HG02885 (cell line): ENCODE results near the gene FAT1.

Source experiments
- ATAC-seq: cut with Tn5 transposase; IDR thresholded peaks from one replicate; pipeline ENCODE4 v1.9.1; 2021; ENCODE audit warnings: mild to moderate bottlenecking; ENCODE audit not compliant: unreplicated experiment, poor library complexity

FAT1 gene

GRCh38 chr4:186591651-186592050, 132.0 kb downstream of the FAT1 start:
- no peak for ATAC-seq

DNA sequence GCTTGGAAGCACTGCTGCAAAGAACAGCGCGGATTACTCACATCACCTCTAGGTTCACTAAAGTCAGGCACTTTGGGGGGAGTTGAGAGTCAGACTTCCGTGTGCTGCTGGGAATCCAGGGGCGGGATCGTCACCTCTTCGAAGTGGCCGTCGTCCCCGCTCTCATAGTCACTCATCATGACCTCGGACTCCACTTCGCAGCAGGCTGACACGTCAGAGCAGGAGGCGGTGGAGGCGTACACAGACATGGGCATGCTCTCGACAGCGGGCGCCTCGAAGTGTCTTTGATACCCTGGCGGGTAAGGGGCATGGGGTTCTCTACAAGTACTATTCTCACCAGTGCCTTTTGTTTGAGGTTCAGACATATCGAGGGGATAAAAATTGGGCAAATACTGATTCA, 135.2 kb downstream of the FAT1 start:
- no peak for ATAC-seq

DNA sequence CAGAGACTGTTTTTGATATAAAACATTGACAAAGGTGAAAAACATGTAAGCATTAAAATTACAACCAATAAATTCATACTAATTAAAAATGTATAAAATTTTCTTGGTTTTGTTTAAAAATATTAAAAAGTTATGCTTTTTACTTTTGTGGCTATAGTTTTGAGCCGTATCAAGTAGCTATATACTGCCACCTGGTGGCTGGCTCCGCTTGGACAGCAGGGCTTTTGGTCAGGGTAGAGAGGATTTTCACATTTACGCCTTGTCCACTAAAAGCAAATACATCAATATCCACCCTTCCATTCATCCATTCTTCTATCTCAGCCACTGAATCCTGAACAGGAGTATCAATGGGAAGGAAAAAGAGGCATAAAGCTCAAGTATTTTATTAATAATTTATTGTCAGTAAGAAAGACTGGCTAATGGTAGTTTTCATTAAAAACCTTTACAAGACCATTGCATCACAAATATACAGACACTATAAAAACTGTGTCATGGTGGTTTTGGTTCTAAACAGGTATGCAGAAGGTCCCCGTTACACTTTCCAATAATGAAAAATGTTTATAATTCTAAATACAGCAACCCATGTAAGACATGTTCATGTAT, 136.1 kb downstream of the FAT1 start:
- ATAC-seq: peak; percentile 81

DNA sequence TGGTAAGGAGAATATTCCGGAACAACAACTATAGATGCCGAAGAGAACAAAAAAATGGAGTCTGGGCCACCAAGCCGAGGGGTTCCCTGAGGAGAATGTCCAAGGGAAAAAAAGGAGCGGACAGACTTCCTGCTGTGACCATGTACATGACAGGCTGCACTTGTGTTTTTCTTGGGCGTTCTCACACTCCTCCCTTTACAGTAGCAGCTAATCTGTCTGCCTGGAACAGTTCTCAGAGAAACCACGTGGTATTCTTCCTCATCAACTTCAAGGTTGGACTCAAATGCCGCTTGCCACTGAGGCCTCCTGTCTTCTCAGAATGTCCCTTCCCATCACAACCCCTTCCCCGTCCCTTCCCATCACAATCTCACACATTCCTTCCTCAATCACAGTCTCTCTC, 137.5 kb downstream of the FAT1 start:
- no peak for ATAC-seq

DNA sequence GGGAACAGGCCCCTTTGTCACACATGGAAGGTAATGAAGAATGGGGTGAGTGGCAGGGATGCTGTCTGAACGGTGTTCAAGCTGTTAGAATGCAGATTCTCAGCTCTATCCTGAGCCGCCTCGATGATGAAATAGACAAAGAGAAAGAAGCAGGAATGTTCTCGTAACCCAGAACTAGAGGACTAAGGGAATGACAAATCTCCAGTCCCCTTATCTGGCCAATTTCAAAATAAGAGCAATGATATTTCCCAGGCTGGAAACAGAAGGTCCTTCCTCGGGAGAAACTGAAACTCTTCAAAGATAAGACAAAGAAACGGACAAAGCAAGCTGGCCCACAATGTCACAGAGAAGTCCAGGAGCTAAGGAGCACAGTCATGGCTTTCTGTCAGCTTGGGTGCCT, 138.7 kb downstream of the FAT1 start:
- no peak for ATAC-seq

GRCh38 chr4:186581421-186581820, 142.2 kb downstream of the FAT1 start:
- ATAC-seq: no peak

DNA sequence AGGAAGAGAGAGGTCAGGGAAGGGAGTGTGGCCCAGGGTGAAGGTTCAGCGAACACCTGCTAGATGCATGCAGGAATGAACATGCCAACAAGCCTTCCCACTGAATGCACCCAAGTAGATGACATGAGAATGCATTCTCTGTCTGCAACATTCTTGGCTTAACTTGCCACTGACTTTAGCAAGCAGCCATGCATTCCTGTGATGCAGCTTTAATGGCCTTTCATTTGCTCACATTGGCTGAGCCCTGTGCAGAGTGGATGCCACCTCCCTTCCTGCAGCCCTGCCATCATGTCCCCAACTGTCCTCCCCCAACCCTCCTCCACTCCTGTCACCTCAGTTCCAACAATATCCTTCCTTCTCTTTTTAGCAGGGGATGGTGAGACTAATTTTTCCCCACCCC, 143.0 kb downstream of the FAT1 start:
- no peak for ATAC-seq

GRCh38 chr4:186570193-186570996, 153.3 kb downstream of the FAT1 start:
- ATAC-seq: no peak

DNA sequence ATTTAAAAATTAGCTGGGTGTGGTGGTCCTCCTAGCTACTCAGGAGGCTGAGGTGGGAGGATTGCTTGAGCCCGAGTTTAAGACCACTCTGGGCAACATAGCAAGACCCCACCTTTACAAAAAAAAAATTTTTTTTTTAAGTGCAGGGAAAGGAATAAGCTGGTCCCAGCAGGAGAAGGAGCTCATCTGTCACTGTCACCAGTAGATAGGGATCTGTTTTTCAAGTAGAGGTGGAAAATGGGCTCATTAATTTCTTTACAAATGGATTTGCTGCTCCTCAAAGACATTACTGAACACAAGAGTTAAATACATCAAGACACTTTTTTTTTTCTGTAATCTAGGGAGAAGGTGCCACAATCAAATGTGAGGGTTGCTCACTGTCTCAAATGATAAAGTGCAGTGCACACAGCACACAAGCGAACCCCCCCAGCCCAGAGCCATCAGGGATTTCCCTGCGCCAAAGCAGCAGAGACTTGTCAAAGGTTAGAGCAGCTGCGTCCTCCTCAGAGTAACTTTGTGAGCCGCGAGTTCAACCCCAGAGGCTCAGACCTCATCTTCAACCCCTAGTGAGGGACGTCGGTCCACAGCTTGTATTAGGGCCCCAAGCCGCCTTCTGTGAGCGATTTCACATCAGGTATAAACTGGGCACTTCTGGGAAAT, 154.0 kb downstream of the FAT1 start:
- no peak for ATAC-seq

- no peak for ATAC-seq
Observed at GRCh38 chr4:186566068-186566467, 157.6 kb downstream of the FAT1 start.

DNA sequence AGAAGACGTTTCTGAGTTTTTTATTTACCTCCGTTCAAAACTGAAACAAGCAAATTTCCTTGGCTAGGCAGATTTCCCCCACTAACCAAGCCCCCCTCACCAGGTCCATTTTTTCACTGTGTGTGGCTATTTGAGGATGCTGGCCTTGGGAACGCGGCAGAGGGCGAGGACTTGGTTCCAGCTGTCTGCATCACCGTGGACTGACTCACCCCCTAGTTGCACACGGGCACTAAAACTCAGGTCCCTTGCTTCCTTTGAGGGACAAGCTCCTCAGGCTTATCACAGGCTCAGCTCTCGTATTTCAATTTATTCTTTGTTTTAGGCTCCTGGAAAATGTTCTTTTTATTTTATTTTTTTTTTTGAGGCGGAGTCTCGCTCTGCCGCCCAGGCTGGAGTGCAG, 159.9 kb downstream of the FAT1 start:
- ATAC-seq: no peak

- ATAC-seq: no peak
Observed at GRCh38 chr4:186561748-186562147, 161.9 kb downstream of the FAT1 start.

- ATAC-seq: no peak
Observed at GRCh38 chr4:186560647-186561046, 163.0 kb downstream of the FAT1 start.

GRCh38 chr4:186557486-186557885, 166.2 kb downstream of the FAT1 start:
- ATAC-seq: no peak

DNA sequence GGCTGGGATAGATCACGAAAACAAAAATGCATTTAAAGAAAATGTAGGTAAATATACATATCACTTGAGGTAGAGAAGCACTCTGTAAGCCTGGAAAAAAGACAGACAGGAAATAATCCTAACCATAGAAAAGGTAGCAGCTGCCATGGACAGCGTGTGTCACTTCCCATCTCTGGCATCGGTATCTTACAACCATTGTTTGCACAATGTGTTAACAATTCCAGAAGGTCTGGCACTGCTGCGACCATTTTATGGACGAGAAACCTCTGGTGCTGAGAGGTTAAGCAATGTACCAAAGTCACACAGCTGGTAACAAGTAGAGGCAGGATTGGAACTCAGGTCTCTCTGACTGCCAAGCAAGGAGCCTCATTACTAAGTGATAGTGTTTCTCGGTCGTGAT, 166.6 kb downstream of the FAT1 start:
- no peak for ATAC-seq

- no peak for ATAC-seq
Observed at GRCh38 chr4:186554914-186555827, 168.5 kb downstream of the FAT1 start, which contains the start of gene MTNR1A. Gene MTNR1A (minus strand): TSS chr4:186555567. CDS start chr4:186555365, 202 bp downstream.

- ATAC-seq: no peak
Observed at GRCh38 chr4:186554539-186554913, 169.1 kb downstream of the FAT1 start.

- ATAC-seq: no peak
Observed at GRCh38 chr4:186553717-186554116, 169.9 kb downstream of the FAT1 start.

DNA sequence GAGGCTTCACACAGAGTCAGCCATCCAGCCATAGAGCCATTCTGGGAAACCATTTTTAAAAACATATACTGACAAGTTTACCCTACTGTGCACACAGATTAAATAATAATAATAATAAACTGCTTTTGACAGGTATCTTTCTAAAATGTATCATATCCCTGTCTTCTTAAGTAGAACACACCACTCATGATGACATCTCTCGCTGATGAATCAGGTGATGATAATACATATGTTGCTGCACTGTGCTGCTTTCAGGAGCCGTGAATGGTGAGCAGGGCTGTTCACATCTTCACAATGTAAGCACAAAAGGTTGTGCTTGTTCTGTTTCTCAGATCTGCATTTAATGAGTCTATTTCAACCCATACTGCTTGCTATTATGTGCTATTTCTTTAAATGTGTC, 171.8 kb downstream of the FAT1 start:
- no peak for ATAC-seq

DNA sequence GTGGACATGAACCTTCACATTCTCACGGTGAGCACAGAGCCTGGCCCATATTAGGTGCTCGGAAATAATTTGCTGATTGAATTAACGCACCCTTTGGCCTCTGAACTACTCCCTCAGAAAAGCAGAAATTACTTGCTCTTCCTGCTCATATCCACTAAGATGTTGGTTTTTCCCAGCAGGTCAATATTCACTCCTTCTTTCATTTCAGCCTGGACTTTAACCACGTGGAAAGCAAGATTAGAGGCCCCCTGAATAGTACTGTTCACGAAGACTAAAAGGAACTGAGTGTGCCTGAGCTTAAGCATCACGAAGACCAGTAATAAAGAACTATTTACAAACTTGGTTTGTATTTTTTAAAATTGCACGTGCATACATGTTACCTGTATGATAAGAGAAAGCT, 178.2 kb downstream of the FAT1 start:
- ATAC-seq: no peak
